K562 treated with DMSO at 1 percent for 4 hours (cell line): Measurements from ENCODE around the gene IER5. TPM values are rescaled to one million over a fixed set of nuclear protein-coding genes. Genes with fewer than 3 reads are reported as not detected.

Experiments
- total RNA-seq: library from RNA; unstranded; fragments of 300-600 nt; gene quantifications from 2 replicates; pipeline ENCODE4 v1.2.3, GENCODE V29; 2022; ENCODE audit not compliant: insufficient read depth

IER5 gene
- 61.4 and 78.2 TPM in 2 replicates for total RNA-seq

GRCh38 chr1:181088079-181089016 lies at the start of gene IER5:
IER5 (plus strand) TSS chr1:181088700; CDS start chr1:181088903, 203 bp downstream.

Other genes with a start within 250 kb of the IER5 start
- 0.85 and 0.91 TPM in 2 replicates for gene KIAA1614, start 175.8 kb upstream of the IER5 start, total RNA-seq
- gene STX6, start 65.8 kb upstream of the IER5 start, total RNA-seq = 6.7 and 9.2 TPM in 2 replicates
- 14.7 and 18.9 TPM in 2 replicates for gene MR1, start 54.7 kb upstream of the IER5 start, total RNA-seq